MV-4-11 (cell line): ENCODE results near the gene PPP2R1B.
"Not testable (repeated sequence)": the region's sequence is repeated elsewhere in the genome, so short reads cannot be mapped to it uniquely, and the experiment has no call there.

Experiments
- DNase-seq: peaks from one replicate; lab custom pipeline; 2025; lab: John Stamatoyannopoulos, UW

Gene PPP2R1B

DNA sequence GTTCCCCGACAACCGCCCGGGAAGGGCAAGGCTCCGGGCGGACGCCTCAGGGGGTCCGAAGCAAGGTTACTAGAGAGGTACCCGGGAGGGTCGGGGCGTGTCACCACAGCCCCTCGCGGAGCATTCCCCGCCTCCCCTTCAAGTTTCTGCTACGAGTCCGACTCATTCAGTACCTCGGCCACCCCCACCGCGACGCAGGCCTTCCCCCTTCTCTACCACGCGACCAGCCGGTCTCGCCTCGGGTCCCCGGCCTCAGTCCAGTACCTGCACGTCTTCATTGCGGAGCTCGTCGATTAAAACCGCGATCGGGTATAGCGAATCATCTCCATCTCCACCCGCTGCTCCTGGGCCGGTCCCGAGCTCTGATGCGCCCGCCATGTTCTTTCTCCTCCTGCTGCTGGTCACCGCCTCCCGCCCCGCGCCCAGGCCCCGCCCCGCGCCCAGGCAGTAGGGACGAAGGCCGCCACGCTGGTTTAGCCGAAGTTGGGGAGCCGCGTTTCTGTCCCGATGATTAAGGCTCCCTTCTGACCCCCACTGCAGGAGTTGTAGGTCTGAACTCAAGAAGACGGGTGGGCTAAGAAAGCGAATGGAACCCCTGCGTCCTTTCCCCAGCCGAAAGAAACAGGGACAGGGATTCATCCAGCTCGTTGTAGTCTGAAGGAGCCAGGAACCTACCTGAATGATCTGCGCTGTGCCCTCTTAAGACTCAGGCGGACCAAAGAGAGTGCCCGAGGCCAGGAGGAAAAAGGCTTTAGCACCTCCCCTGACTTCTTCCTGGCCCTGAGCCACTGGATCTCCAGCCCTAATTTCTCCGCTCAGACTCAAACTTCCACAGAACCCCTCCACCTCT, at the start of gene PPP2R1B:
Gene PPP2R1B (minus strand): TSS at position 406 of the 850 bp plus-strand sequence. CDS start 28 bp downstream, at position 378.
- peak; percentile 32 for DNase-seq

DNA sequence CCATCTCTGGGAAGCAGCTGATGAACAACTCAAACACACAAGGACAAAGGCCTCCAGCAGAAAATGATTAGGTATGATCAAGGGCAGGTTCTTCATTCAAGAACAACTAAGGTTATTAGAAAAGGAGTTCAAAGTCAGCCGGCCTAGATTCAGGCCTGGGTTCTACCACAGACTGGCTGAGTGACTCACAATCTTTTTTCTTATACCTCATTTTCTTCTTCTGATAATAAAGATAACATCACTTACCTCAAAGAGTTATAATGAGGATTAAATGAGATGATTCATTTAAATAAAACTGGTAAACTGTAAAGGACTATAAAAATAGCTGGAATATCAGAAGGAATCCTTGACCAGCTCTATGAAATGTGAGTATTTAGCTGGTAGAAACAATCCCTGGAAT, 49.3 kb upstream of the PPP2R1B start:
- DNase-seq, result no peak

DNA sequence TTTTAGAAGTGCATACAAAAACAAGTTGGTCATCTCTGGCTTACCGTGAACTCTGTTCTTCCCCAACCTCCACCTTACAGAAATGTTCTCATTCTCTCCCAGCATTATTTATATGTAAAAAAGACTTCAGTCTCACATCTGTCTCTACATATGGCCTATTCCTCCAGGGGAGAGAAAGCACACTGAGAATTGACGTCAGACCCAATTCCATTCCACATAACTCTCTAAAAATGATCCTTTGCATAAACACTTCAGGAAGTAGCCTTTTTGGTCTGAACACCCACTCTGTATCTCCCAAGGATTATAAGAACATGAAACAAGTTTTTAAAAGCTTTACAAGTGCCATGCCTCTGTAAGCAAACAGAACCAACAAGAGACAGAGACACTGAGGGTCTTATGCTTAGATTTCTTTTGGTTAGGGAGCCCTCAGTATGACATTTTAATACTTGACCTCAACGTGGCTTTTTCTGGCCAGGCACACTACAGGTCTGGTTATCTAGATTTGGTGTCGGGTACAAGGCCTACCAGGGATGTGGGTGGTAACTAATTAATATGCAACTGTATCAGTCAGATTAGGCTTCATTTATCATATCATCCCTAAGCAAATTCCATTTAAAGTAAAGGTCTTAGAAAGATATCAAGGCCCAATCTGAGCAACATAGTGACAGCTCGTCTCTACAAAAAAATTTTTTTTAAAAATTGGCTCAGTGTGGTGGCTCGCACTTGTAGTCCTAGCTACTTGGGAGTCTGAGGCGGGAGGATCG, 48.5 kb upstream of the PPP2R1B start:
- DNase-seq, result no peak

DNA sequence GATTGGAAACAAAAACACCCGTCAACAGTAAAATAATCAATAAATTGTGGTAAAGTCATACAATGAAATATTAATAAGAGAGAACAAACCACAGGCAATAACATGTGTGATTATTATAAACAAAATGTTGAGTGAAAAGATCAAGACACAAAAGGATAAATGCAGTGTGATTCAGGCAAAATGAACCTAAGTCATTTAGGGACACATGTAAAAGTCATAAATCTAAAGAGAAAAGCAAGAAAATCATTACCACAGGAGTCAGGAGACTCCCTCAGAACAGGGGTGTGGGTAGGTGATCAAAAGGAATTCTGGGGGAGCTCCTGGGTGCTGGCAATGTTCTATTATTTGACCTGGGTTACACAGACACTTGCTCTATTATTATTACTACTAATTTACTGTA, 47.9 kb upstream of the PPP2R1B start:
- DNase-seq, result no peak

DNA sequence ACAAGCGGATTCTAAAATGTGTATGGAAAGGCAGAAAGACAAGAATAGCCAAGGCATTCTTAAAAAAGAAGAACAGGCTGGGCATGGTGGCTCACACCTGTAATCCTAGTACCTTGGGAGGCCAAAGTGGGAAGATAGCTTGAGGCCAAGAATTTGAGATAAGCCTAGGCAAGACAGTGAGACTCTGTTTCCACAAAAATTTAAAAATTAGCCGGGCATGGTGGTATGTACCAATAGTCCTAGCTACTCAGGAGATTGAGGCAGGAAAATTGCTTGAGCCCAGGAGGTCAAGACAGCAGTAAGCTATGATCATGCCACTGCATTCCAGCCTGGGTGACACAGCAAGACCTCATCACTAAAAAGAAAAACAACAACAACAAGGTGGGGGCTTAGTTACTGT, 46.0 kb upstream of the PPP2R1B start:
- DNase-seq, result no peak

DNA sequence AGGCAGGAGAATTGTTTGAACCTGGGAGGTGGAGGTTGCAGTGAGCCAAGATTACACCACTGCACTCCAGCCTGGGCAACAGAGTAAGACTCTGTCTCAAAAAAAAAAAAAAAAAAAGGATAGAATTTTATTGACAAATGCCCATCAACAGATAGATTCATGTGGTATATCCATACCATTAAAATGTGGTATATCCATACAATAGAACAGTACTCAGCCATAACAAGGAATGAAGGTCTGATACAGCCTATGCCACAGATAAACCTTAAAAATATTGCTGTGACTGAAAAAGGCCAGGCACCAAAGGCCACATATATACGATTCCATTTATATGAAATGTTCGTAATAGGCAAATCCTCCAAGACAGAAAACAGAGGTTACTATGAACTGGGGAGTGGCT, 45.3 kb upstream of the PPP2R1B start:
- DNase-seq, result no peak

DNA sequence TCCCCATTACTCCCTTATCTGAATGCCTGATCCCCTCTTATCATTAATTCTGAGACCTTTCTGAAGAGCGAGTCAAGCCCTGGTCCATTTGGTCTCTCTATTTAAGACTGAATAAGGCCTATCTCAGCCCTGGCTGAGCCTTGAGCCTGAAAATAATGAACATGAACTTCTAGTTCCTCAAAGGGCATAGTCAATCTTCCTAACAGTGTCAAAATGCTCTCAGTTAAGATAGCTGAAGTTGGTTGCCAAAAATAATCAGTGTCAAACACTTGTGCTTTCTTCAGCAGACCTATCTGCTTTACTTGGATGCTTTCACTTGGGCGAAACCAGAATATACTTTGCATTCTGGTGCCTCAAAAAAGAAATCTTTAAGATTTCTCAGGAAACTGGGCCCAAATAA, 42.6 kb upstream of the PPP2R1B start:
- DNase-seq, result no peak

DNA sequence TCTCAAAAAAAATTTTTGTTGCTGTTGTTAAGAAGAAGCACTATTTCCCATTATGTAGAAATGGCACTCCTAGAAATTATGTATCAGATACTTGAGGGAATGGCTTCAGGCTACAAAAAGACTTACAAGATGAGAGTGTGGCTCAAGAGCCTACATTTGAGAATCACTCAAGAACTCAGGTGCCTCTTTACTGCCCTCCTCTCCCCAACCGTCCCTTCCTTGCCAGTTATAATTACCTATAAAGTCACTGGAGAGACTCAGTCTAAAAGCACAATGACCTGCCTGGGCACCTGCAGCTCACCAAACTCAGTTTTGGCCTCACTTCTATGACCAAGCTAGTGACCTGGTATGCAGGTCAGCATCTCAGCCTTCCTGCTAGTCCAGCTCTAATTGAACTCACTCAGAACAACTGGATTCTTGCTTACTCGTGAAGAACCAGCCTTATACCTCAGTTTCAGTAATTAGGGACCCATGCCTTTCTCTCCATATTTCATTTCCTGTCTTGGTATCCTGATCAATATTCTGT, 41.9 kb upstream of the PPP2R1B start:
- DNase-seq, result no peak

DNA sequence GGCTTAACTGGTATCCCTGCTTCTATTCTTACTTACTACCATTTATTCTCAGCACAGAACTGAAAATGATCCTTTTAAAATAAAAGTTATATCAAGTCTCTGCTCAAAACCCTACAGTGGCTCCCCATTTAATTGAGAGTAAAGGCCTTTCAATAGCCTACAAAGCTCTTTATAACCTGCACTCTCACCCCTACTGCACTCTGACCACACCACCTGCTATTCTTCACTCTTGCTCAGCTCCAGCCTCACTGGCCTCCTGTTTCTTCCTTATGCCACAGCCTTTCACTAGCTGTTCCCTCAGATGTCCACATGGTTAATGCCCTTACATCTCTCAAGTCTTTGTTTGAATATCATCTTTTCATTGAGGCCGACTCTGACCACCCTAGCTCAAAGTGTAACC, 40.9 kb upstream of the PPP2R1B start:
- DNase-seq, result no peak

DNA sequence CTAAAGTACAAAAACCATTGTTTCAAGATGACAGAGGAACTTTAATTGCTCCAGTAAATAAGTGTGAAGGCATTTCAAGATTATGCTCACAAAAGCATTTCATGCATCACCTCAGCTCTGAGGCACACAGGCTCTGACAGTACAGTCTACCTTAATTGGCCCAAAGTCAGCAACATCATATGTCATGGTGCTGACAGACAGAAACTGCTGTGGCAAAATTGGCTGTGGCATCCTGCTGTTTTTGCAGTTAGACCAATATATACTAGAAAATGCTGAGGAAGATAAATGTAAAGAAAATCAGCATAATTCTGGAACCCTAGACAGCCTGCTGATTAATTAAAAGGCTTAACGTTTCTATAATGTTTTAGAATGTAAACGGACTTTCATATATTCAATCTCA, 34.9 kb upstream of the PPP2R1B start:
- no peak for DNase-seq

DNA sequence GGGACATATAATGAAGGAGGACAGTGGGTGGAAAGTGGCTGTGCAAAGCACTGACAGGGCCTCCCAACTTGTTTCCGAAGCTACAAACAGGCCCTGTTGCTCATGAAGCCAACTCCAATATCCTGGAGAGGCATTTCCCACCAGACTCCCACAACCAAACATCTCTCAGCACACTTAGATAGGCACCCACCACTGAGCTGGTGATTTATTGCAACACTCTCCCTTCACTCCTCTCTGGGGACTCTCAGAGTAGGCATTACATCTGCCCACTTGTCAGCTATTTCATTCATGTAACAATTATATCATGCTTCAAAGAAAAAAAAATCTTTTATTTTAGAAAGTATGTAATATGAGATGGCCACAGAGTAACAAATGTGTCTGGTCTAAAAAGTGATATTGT, 32.1 kb upstream of the PPP2R1B start:
- DNase-seq, result no peak

DNA sequence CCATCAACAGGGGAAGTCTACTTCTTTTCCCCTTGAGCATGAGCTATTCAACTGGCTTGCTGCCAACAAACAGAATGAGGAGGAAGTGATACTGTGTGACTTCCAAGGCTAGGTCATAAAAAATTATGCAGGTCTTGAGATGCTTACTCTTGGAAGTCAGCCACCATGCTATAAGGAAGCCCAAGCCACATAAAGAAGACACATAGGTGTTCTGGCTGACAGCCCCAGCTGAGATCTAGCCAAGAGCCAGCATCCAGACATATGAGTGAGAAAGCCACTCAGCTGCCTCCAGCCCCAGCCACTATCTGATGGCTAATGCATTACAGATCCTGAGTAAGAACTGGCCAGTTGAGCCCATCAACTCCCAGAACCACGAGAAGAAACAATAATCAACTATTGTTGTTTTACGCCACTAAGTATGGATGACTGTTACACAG, 31.0 kb upstream of the PPP2R1B start:
- peak; percentile 98 for DNase-seq

DNA sequence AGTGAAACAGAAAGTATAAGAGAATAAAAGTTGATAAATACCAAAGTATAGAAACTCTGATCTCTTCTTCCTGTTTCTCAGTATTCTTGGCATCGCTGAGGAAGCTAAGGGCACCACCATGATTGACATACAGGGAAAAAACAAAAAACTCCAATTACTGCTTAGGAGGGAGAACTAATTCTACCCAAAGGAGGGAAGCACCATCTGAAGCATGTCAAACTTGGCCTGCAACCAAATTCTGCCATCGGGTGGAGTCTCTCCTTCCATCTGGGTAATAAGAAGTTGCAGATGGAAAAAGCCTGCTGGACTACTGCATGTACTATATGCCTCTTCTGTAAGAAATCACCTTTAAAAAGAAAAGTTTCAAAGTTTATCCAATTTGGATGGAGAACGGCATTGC, 30.5 kb upstream of the PPP2R1B start:
- peak; percentile 68 for DNase-seq

DNA sequence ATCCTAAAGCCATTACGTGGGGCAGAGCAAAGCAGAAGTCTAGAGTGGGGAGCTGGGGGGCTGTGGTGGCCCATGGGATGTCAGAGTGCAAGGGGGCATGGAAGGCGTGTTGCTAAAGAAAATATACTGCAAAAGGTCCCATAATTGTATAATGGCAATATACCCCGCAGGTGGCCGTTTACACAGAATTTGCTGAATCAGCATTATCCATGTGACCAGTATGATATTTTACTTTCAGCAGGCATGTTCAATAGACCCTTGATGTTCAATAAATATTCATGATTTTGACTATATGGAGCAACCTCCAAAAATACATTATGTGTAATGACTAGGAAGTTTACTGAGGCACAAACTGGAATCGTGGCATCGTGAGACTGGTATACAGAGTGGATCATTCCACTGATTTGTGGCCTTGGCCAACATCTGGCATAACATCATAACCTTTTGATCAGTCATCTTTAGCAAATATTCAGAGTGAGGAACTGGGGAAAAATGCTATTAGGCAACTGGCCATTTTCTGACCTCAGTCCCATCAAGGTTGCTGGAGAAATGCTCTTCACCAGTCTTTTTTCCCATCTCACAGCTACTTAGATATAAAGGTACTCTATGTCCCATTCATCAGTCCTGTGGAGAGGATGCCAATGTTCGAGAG, 29.3 kb upstream of the PPP2R1B start:
- DNase-seq, result no peak

DNA sequence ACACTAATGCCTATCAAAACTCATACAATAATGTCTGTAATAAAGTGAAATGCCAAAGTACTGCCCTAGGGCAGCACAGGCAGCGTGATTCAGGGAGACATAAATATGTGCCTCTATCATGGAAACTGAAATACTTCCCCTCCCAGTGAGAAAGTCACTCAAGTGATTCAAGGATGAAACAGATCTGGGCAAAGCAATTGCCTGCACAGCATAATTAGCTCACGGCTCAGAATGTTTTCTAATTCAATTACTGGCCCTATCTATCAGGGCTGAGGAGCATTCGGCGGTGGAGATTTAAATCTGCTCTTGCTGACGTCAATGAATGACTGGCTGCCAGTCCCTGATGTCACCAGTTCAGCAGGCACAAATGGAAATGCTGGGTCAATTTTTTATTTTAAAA, 27.7 kb upstream of the PPP2R1B start:
- no peak for DNase-seq

DNA sequence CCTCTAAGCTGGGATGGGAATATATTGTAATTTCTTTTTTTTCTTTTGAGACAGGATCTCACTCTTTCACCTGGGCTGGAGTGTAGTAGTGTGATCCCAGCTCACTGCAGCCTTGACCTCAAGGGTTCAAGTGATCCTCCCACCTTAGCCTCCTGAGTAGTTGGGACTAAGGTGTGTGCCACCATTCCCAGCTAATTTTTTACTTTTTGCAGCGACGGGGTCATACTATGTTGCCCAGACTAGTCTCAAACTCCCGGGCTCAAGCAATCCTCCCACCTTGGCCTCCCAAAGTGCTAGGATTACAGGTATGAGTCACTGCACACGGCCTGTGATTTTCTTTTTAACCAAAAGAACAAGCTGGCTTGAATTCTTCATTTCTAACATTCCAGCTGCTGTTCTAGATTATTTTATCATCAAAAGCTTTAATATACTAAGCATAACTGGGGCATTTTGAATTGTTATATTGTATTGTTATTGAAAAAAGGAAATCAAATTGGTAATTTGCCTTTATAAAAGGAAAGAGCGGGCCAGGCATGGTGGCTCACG, 26.8 kb upstream of the PPP2R1B start:
- DNase-seq, result no peak

DNA sequence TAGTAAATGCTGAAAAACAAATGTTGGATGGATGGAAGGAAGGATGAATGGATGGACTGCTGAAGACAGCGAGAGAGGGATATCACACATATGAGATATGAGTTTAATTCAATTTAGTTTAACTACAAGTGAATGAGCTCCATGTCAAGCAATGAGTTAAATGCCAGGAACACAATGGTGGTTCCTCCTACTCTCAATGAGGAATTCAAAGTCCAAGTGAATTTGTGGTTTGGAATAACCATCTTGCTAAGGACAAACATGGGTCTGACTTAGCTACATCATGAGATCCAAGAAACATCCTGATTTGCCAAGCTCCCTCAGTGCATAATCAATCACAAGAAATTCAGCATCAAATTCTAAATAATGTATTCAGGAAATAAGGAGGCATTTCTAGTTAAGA, 26.1 kb upstream of the PPP2R1B start:
- no peak for DNase-seq

DNA sequence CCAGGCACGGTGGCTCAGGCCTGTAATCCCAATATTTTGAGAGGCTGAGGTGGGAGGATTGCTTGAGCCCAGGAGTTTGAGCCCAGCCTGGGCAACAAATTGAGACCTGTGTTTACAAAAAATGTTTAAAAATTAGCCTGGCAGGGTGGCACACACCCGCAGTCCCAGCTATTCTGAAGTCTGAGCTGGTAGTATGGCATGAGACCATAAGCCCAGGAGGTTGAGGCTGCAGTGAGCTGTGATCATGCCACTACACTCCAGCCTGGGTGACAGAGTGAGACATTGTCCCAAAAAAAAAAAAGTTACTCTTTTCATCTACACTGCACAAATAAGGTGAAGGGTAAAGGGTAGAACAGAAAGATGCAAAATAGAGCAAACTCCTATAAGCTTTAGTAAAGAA, 22.3 kb upstream of the PPP2R1B start:
- no peak for DNase-seq

DNA sequence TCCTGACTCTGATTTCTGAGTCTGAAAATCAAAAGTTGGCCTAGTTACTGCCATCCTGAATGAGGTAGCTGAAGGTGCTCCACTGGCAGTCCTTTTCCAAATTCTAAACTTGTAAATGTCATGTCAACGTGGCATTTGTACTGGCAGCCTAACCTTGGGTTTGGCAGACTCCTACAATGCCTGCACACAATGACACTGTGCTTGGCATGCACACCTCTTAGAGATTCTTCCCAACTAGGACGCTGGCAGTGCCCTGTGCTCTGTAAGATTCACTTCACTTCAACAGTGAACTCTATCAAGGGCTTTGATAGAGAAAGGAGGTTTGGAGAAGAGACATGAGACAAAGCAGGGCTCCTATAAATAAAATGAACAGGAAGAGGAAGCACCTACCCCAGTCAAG, 21.9 kb upstream of the PPP2R1B start:
- no peak for DNase-seq

DNA sequence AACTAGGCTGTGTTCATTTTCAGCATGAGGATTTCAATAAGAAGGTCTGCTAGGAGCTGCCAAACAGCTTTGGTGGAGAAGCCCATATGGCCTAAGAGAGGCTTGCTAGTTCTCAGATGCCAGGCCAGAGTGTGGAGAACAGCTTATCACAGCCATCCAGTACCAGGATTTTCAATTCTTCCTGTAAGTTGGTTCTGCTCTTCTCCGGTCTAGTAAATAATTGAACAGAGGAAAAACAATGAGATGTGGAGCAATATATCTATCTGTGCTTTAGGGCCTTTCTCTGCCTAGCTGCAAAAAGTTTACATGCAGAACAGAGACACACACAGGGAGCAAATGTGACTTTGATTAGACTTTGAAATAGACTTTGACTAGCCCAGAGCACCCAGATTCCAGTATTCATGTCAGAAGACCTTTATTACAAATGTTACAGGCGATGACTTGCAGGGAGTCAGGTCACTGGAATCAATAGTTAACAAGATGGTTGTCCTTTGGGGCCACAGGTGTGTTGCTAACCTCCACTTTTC, 19.8 kb upstream of the PPP2R1B start:
- DNase-seq, result no peak

DNA sequence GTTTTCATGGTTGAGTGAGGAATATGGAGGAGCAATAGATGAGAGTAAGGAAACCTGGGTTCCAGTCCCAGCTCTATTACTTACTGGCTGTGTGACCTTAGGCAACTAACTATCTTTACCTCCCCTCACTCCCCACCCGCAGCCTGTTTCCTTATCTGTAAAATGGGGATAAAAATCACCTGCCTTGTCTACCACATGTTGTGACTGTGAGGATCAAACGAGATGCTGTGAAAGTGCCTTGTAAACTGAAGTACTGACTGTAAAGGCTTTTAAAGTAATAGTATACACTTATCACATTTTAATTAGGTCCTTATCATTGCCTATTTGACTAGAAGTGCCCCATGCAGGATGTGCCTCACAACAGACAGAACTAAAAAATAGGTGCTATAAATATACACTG, 18.9 kb upstream of the PPP2R1B start:
- DNase-seq, result no peak

DNA sequence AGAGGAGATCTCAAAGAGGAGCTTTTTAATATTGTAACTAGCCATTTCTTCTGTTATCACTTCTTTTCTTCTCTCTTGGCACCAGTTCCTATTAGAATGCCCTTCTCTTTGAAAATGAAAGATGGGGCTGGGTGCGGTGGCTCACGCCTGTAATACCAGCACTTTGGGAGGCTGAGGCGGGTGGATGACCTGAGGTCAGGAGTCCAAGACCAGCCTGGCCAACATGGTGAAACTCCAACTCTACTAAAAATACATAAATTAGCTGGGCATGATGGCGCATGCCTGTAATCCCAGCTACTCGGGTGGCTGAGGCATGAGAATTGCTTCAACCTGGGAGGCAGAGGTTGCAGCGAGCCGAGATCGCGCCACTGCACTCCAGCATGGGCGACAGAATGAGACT, 18.1 kb upstream of the PPP2R1B start:
- DNase-seq, result not testable (repeated sequence)
